ENCODE results near the gene NCBP3. TPM values are rescaled to one million over a fixed set of nuclear protein-coding genes. Genes with fewer than 3 reads are reported as not detected.
A peak's percentile ranks its signal among the peaks of the same experiment; 100 is the strongest.

The NCBP3 gene, protein sequence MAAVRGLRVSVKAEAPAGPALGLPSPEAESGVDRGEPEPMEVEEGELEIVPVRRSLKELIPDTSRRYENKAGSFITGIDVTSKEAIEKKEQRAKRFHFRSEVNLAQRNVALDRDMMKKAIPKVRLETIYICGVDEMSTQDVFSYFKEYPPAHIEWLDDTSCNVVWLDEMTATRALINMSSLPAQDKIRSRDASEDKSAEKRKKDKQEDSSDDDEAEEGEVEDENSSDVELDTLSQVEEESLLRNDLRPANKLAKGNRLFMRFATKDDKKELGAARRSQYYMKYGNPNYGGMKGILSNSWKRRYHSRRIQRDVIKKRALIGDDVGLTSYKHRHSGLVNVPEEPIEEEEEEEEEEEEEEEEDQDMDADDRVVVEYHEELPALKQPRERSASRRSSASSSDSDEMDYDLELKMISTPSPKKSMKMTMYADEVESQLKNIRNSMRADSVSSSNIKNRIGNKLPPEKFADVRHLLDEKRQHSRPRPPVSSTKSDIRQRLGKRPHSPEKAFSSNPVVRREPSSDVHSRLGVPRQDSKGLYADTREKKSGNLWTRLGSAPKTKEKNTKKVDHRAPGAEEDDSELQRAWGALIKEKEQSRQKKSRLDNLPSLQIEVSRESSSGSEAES
- total RNA-seq: 100 to 1,000 TPM in 1 of 2 donors, 10 to 100 TPM in 1; 14.8 to 370 TPM

DNA sequence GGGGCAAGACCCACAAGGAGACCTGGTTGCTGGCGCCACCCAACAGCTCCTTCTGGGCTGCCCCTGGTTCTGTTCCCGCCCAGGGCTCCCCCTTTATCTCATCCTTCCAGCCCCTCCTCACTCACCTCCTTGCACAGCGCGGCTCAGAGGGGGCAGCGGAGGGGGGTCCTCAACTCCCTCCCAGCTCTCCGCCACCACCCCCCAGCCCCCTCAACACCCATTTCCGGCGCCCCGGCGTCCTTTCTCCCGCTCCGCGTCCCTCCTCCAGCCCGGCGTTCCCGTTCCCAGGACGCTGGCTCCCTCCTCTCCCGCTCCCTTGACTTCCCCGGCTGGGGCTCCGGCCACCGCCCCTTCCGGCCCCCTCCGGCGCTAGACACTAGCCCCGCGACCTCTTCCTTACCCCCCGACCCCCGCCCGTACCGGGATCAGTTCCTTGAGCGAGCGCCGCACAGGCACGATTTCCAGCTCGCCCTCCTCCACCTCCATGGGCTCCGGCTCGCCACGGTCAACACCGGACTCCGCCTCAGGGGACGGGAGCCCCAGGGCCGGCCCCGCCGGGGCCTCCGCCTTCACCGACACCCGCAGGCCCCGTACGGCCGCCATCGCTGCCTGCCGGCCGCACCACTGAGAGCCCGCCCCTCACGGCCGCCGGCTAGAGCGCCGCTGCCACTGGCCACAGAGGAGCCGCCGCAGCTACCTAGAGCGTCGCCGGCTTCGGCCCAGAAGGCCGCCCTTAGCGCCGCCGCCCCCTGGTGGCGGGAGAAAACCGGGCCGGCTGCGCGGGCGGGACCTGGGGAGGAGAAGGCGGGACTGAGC lies at the start of gene NCBP3:
Gene NCBP3 (minus strand): TSS at position 626 of the 816 bp plus-strand sequence. CDS start 23 bp downstream, at position 603.
- Histone ChIP-seq H3K27me3 (replicated peaks; ENCODE audit: insufficient read depth) (no peaks in the 10 kb centered on the region), H3K4me1 (replicated peaks) (peaks cover 5% of the 10 kb centered on the region), H3K27ac (peak within 1 kb of the TSS; percentile 83 to 84), H3K36me3 (no peaks in the 10 kb centered on the region), H3K9me3 (no peaks in the 10 kb centered on the region), H3K4me3 (peak within 1 kb of the TSS; percentile 80 to 93)
- intact Hi-C loops (cut with DNase I): loop anchor here (5.0 kb wide), 1 partner anchor 109 kb away; no protein-coding TSS in a partner anchor
- 1% methylated on average over 46 of the region's 76 CpGs for WGBS
- TF ChIP-seq POLR2A (IDR thresholded peaks at IDR 0.05) (peak; percentile 86), POLR2AphosphoS5 (IDR thresholded peaks at IDR 0.05) (peak; percentile 93)
- TF ChIP-seq, protein P1, sequence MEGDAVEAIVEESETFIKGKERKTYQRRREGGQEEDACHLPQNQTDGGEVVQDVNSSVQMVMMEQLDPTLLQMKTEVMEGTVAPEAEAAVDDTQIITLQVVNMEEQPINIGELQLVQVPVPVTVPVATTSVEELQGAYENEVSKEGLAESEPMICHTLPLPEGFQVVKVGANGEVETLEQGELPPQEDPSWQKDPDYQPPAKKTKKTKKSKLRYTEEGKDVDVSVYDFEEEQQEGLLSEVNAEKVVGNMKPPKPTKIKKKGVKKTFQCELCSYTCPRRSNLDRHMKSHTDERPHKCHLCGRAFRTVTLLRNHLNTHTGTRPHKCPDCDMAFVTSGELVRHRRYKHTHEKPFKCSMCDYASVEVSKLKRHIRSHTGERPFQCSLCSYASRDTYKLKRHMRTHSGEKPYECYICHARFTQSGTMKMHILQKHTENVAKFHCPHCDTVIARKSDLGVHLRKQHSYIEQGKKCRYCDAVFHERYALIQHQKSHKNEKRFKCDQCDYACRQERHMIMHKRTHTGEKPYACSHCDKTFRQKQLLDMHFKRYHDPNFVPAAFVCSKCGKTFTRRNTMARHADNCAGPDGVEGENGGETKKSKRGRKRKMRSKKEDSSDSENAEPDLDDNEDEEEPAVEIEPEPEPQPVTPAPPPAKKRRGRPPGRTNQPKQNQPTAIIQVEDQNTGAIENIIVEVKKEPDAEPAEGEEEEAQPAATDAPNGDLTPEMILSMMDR (IDR thresholded peaks at IDR 0.05): peak; percentile 83 to 98 (median 96)
- DNase-seq (ENCODE audit: low spot score): peak; percentile 86

DNA sequence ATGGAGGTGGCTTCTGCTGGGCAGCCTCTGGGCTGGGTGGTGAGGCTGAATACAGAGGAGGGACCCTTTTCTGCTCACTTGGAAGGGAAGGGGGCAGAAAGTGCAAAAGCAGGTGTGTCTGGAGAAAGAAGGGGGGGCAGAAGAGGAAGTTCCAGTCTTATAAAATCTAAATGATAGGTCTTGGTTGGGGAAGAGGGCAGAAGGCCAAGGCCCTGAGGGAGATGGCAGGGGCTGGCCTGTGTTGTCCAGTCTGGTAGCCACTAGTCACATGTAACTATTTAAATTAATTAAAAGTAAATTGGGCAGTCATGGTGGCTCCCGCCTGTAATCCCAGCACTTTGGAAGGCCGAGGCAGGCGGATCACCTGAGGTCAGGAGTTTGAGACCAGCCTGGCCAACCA lies 49.3 kb upstream of the NCBP3 start:
- DNase-seq (ENCODE audit: low spot score): no peak
- H3K27me3 ChIP-seq (replicated peaks; ENCODE audit: insufficient read depth): no peaks in the 10 kb centered on the region
- 92% methylated on average over 3 of the region's 3 CpGs for WGBS
- peak overlapping the region; percentile 63 to 87 for H3K27ac ChIP-seq
- H3K4me1 ChIP-seq (replicated peaks): peaks cover 13% of the 10 kb centered on the region
- H3K9me3 ChIP-seq: no peaks in the 10 kb centered on the region
- no peaks in the 10 kb centered on the region for H3K36me3 ChIP-seq
- intact Hi-C loops (cut with DNase I): no loop called here
- H3K4me3 ChIP-seq: no peak overlapping the region
- TF ChIP-seq POLR2AphosphoS5 (IDR thresholded peaks at IDR 0.05) (no peak), POLR2A (IDR thresholded peaks at IDR 0.05) (no peak)

DNA sequence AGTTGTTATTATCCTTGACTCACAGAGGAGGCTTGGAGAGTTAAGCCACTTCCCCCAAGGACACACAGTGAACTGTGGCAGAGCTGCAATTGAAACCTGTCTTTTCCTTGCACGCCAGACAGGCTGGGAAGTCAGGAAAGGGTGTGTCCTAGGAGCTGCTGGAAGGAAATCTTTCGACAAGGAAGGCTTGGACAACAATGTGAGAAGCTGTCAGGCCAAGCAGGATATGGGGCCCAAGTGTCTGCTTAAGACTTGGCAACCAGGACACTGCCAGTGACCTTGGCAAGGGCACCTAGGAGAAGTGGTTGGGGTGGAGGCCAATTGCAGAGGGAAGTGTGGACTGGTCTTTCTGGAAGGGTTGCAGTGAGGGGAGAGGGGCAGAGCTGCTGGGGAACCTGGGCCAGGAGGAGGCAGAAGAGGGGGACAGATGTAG lies 48.9 kb upstream of the NCBP3 start:
- WGBS: 4% methylated on average over 2 of the region's 2 CpGs
- Histone ChIP-seq H3K4me3 (no peak overlapping the region), H3K36me3 (no peaks in the 10 kb centered on the region), H3K4me1 (replicated peaks) (peaks cover 13% of the 10 kb centered on the region), H3K27me3 (replicated peaks; ENCODE audit: insufficient read depth) (no peaks in the 10 kb centered on the region), H3K9me3 (no peaks in the 10 kb centered on the region), H3K27ac (peak overlapping the region; percentile 63 to 87)
- intact Hi-C loops (cut with DNase I): no loop called here
- TF ChIP-seq POLR2AphosphoS5 (IDR thresholded peaks at IDR 0.05) (peak; percentile 65), POLR2A (IDR thresholded peaks at IDR 0.05) (no peak)
- TF ChIP-seq, protein P1 (IDR thresholded peaks at IDR 0.05): no peak
- DNase-seq (ENCODE audit: low spot score): peak; percentile 55

DNA sequence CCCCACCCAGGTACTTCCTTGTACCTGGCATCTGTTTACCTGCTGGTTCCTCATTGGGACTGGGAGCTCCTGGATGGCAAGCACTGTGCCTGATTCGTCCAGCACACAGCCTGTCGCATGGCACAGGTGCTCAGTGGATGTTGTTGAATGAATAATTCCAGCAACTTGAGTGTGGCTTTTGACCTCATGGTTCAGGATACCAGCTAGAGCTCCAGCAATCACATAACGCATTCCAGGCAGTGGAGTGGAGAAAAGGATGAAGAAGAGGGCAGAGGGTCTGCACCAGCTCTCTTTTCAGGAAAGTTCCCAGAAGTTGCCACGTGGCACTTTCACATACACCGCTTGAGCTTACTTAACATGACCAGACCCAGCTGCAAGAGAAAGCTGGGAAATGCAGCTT lies 48.1 kb upstream of the NCBP3 start:
- Histone ChIP-seq H3K27ac (peak overlapping the region; percentile 75 to 87), H3K9me3 (no peaks in the 10 kb centered on the region), H3K36me3 (no peaks in the 10 kb centered on the region), H3K27me3 (replicated peaks; ENCODE audit: insufficient read depth) (no peaks in the 10 kb centered on the region), H3K4me3 (no peak overlapping the region), H3K4me1 (replicated peaks) (peaks cover 13% of the 10 kb centered on the region)
- DNase-seq (ENCODE audit: low spot score): no peak
- intact Hi-C loops (cut with DNase I): no loop called here
- no peak for TF ChIP-seq POLR2AphosphoS5 (IDR thresholded peaks at IDR 0.05)
- TF ChIP-seq, protein P1 (IDR thresholded peaks at IDR 0.05): no peak
- TF ChIP-seq POLR2A (IDR thresholded peaks at IDR 0.05): no peak
- 96% methylated on average over 5 of the region's 5 CpGs for WGBS

DNA sequence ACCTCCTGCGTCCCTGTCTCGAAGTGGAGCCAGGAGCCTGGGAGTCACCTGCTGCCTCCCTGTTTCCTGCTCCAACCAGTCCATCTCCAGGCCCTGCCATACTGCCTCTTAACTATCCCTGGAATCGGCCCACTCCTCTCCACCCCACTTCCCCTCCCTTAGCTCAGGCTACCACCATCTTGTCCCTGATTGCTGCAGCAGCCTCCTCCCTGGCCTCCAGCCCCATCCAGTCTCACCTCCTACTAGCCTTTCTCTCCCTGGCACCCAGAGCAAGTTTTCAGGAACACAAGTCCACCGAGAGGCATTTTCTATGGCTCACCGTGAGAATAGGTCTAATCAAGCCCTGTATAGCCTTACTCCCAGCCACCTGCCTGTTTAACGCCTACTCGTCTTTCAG lies 47.7 kb upstream of the NCBP3 start:
- Histone ChIP-seq H3K27me3 (replicated peaks; ENCODE audit: insufficient read depth) (no peaks in the 10 kb centered on the region), H3K4me1 (replicated peaks) (peaks cover 13% of the 10 kb centered on the region), H3K9me3 (no peaks in the 10 kb centered on the region), H3K36me3 (no peaks in the 10 kb centered on the region), H3K4me3 (peak overlapping the region in 1 of 2 donors; percentile 57), H3K27ac (peak overlapping the region; percentile 75 to 87)
- TF ChIP-seq, protein P1 (IDR thresholded peaks at IDR 0.05): no peak
- TF ChIP-seq POLR2A (IDR thresholded peaks at IDR 0.05): no peak
- TF ChIP-seq POLR2AphosphoS5 (IDR thresholded peaks at IDR 0.05): no peak
- intact Hi-C loops (cut with DNase I): no loop called here
- WGBS: 72% methylated on average over 7 of the region's 7 CpGs
- DNase-seq (ENCODE audit: low spot score): no peak

Measured in prostate gland (tissue), 2 donors.